OCI-LY7 (cell line): ENCODE data around the gene LCP2. TPM values are rescaled to one million over a fixed set of nuclear protein-coding genes. Genes with fewer than 3 reads are reported as not detected.

Experiments used
- BruUV-seq: library from RNA; stranded (reverse); fragments of 400-500 nt; replicated peaks from 2 replicates; lab custom pipeline; 2021; lab: Mats Ljungman, UMichigan
- CTCF ChIA-PET: fragments of 300-600 bp; sonication (Branson Sonifier 250); formaldehyde crosslinking; loops from one replicate; lab custom pipeline; 2022; ENCODE audit warnings: antibody characterized with exemption; ENCODE audit not compliant: unreplicated experiment; lab: Charles Lee
- POLR2A ChIA-PET: fragments of 300-600 bp; sonication (Branson Sonifier 250); formaldehyde crosslinking; loops from one replicate; lab custom pipeline; 2022; ENCODE audit warnings: antibody characterized with exemption; lab: Charles Lee
- DNase-seq: peaks from one replicate; pipeline ENCODE4 v3.0.0-alpha.2; 2015; ENCODE audit warnings: low spot score
- H2AFZ ChIP-seq: fragments of 200-600 bp; sonication (generic), shearing (Covaris generic); 2 replicates; pipeline ENCODE4 v1.6.1; 2014; ENCODE audit warnings: mild to moderate bottlenecking, antibody characterized with exemption, low read length, moderate library complexity
- H3K27ac ChIP-seq: fragments of 200-600 bp; sonication (generic); 2 replicates; pipeline ENCODE4 v1.5.1; 2014; ENCODE audit warnings: mixed run types, low read depth, mild to moderate bottlenecking, moderate library complexity, low read length, inconsistent platforms; ENCODE audit not compliant: poor library complexity, severe bottlenecking
- H3K36me3 ChIP-seq: fragments of 200-600 bp; sonication (generic); 2 replicates; pipeline ENCODE4 v1.6.1; 2014; ENCODE audit warnings: mild to moderate bottlenecking, antibody characterized with exemption, low read length, moderate library complexity, mixed read lengths; ENCODE audit not compliant: insufficient read depth
- H3K4me1 ChIP-seq: fragments of 200-600 bp; sonication (generic); 2 replicates; pipeline ENCODE4 v1.5.1; 2014; ENCODE audit warnings: mild to moderate bottlenecking, low read length; ENCODE audit not compliant: insufficient read depth, poor library complexity, severe bottlenecking
- H3K4me2 ChIP-seq: fragments of 200-600 bp; sonication (generic); 2 replicates; pipeline ENCODE4 v1.6.1; 2014; ENCODE audit warnings: mild to moderate bottlenecking, low read length
- H3K4me3 ChIP-seq: fragments of 200-600 bp; sonication (generic); 2 replicates; pipeline ENCODE4 v1.5.1; 2014; ENCODE audit warnings: mild to moderate bottlenecking, low read depth, low read length; ENCODE audit not compliant: poor library complexity, severe bottlenecking
- H3K79me2 ChIP-seq: fragments of 200-600 bp; sonication (generic); 2 replicates; pipeline ENCODE4 v1.6.1; 2016; ENCODE audit warnings: low read depth, mild to moderate bottlenecking, low read length, moderate library complexity, mixed read lengths; ENCODE audit not compliant: insufficient read depth
- H3K9me2 ChIP-seq: fragments of 200-600 bp; sonication (generic); 2 replicates; pipeline ENCODE4 v1.6.1; 2016; ENCODE audit warnings: mild to moderate bottlenecking, low read length, mixed read lengths; ENCODE audit not compliant: insufficient read depth
- H3K9me3 ChIP-seq: fragments of 200-600 bp; sonication (generic); 2 replicates; pipeline ENCODE4 v1.6.1; 2014; ENCODE audit warnings: mild to moderate bottlenecking, mixed run types, low read length, mixed read lengths
- H4K20me1 ChIP-seq: fragments of 200-600 bp; sonication (generic); 2 replicates; pipeline ENCODE4 v1.6.1; 2014; ENCODE audit warnings: mild to moderate bottlenecking, antibody characterized with exemption, low read length, moderate library complexity, mixed read lengths; ENCODE audit not compliant: insufficient read depth
- CTCF ChIP-seq: fragments of 200-600 bp; sonication (generic); conservative IDR thresholded peaks from 2 replicates; pipeline ENCODE4 v1.5.1; 2014; ENCODE audit warnings: mild to moderate bottlenecking, antibody characterized with exemption, low read length, moderate library complexity, mixed read lengths
- EZH2phosphoT487 ChIP-seq: fragments of 200-600 bp; sonication (generic); IDR thresholded peaks from 2 replicates; pipeline ENCODE4 v1.6.1; 2018; ENCODE audit warnings: low read depth, borderline replicate concordance, mild to moderate bottlenecking, mixed run types, antibody characterized with exemption, low read length, moderate library complexity, mixed read lengths
- intact Hi-C: fragments of 100-400 bp; cut with micrococcal nuclease; formaldehyde crosslinking; loops from one replicate; pipeline ENCODE4 v1.10.0; 2022; ENCODE audit not compliant: unreplicated experiment
- total RNA-seq, 2 experiments: library from RNA; depleted of rRNA in 1 of 2; stranded (reverse); fragments of >200 nt in 1 of 2; shearing (Covaris generic) in 1 of 2; gene quantifications; 2 replicates each; pipeline ENCODE4 v1.2.3, GENCODE V29; 2014 to 2022

LCP2 gene
- total RNA-seq, 2 experiments from 2014 or later = 2.6 TPM; not detected in 1

GRCh38 chr5:170302653-170303501, 5.3 kb upstream of the LCP2 start:
- Histone ChIP-seq H3K27ac (peak overlapping the region; percentile 62), H3K9me2 (no peaks in the 10 kb centered on the region), H3K9me3 (no peaks in the 10 kb centered on the region), H3K4me3 (peak overlapping the region; percentile 50), H2AFZ (peak overlapping the region; percentile 82), H3K79me2 (no peaks in the 10 kb centered on the region), H3K4me1 (peaks cover 39% of the 10 kb centered on the region), H3K36me3 (no peaks in the 10 kb centered on the region), H4K20me1 (no peaks in the 10 kb centered on the region), H3K4me2 (peak overlapping the region; percentile 79)
- peak; percentile 82 for DNase-seq
- ChIA-PET POLR2A (interaction anchor here (0.7 to 2.3 kb wide), 7 partner anchors 11 to 1141 kb away, joined by 3 to 9 read pairs (median 4); no protein-coding TSS in a partner anchor), CTCF (no interaction called here)
- peak; percentile 36; the same call in 1 of the 2 replicates for TF ChIP-seq CTCF
- TF ChIP-seq EZH2phosphoT487 = no peak
- intact Hi-C loops = no loop called here
- BruUV-seq = no TSS peak

DNA sequence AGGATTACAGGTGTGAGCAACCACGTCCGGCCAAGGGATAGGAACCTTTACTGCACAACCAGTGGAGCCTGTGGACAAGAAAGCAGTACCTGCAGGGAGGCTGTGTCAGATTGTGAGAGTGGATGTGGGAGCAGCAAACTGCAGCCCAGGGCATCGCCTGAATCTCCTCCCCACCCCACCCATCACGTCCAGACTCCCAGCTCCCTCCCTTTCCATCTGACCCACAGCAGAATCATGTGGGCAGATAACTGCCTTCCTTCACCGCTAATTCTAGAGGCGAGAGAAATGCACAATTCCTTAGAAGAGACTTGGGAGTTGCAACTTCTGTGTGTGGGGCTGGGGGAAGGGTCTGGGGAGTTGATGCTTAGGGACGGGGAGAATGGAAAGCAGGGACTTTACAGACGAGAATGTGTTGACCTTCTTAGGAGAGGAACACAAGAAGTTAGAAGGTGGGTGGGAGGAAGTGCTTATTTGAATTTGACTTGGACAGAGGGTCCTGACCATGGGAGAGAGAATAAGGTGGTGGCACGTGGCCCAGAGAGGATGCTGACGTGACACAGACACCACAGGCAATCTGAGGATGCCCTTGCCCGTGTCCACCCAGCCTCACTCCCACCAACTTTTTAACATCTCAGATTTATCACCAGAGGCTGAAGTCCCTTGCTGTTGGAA, 4.5 kb upstream of the LCP2 start:
- Histone ChIP-seq H3K27ac (peak overlapping the region; percentile 62), H3K36me3 (no peaks in the 10 kb centered on the region), H3K4me3 (peak overlapping the region; percentile 50), H3K79me2 (no peaks in the 10 kb centered on the region), H3K9me2 (no peaks in the 10 kb centered on the region), H3K9me3 (no peaks in the 10 kb centered on the region), H4K20me1 (no peaks in the 10 kb centered on the region), H3K4me1 (peaks cover 46% of the 10 kb centered on the region), H2AFZ (peak overlapping the region; percentile 82; the same call in 1 of the 2 replicates), H3K4me2 (peak overlapping the region; percentile 79)
- ChIA-PET CTCF (no interaction called here), POLR2A (no interaction called here)
- no peak for DNase-seq
- no TSS peak for BruUV-seq
- TF ChIP-seq CTCF (no peak), EZH2phosphoT487 (no peak)
- intact Hi-C loops = no loop called here
